Measurements from ENCODE around the gene RASGRP4.
"Not testable (repeated sequence)": the region's sequence is repeated elsewhere in the genome, so short reads cannot be mapped to it uniquely, and the experiment has no call there.

Gene RASGRP4

DNA sequence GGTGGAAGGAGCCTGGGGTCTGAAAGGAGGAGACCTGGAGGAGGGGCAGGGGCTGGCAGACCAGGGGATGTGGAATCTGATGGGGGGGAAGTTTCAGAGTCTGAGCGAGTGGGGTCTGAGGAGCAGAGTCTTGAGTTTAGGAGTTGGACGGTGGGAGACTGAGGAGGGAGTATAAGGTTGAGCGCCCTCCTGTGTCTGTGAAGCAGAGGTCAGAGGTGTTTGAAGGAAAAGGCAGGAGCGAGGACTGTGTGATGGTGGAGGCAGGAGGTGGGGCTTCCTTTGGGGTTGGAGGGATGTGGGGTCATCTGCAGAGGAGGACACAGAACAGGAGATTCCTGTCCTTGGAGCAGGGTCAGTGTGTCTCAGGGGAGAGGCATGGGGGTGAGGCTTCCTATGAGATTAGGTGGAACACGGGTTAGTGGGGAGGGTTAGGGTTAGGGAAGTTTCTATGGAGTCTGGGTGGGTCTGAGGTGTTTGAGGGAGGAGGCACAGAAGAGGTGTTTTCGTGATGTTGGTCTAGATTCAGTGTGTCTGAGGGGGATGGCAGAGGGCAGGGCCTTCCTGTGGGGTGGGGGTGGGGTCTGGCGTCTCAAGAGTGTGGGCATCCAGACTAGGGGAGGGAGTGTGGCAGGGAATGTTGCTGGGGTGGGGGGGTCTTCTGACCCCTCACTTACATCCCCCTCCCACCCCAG, 15.8 kb upstream of the RASGRP4 start:
- H3K4me3 Mint-ChIP-seq, result no peak overlapping the region
- no peak for DNase-seq
- ATAC-seq (replicated peaks), result no peak
- no peaks in the 10 kb centered on the region for H3K36me3 Mint-ChIP-seq (ENCODE audit: insufficient read depth)
- no peaks in the 10 kb centered on the region for H3K9me3 Mint-ChIP-seq
- peaks cover 19 to 63% of the 10 kb centered on the region in 2 donors for H3K27me3 Mint-ChIP-seq
- H3K27ac Mint-ChIP-seq, result no peak overlapping the region
- H3K4me1 Mint-ChIP-seq (ENCODE audit: low read depth in 2 of 2), result no peaks in the 10 kb centered on the region

DNA sequence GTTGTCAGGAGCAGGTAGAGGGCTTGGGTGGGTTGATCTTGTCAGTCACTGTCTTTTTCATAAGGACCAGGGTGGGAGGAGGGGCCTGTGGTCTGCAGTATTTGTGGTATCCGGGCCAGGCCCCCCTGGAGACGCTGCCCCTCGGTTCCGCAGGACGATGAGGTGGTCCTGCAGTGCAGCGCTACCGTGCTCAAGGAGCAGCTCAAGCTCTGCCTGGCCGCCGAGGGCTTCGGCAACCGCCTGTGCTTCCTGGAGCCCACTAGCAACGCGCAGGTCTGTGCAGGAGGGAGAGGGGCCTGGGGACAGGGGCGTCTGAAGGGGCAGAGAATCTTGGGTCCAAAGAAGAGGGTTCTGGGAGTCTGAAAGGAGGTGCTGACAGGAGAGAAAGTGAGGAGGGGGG, 14.6 kb upstream of the RASGRP4 start:
- Mint-ChIP-seq H3K4me3 (no peak overlapping the region), H3K36me3 (ENCODE audit: insufficient read depth) (no peaks in the 10 kb centered on the region), H3K27me3 (peaks cover 19 to 68% of the 10 kb centered on the region in 2 donors), H3K9me3 (no peaks in the 10 kb centered on the region), H3K27ac (no peak overlapping the region), H3K4me1 (ENCODE audit: low read depth in 2 of 2) (no peaks in the 10 kb centered on the region)
- ATAC-seq (replicated peaks), result no peak
- no peak for DNase-seq

DNA sequence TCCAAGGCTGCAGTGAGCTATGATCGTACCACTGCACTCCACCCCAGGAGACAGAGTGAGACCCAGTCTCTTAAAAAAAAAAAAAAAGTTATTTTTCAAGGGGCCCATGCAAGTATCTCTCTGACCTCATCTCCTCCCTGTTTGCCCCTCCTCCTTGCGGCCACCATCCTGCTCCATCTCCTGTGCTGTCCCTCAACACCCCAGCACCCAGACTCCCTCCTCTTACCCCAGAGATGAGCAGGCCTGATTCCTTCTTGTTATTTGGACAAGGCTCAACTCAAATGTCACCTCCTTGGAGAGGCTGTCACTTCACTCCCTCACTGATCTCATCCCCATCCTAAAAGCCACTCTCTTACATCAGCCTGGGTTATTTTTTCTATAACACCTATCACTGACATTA, 11.9 kb upstream of the RASGRP4 start:
- Mint-ChIP-seq H3K36me3 (ENCODE audit: insufficient read depth) (no peaks in the 10 kb centered on the region), H3K4me1 (ENCODE audit: low read depth in 2 of 2) (peaks cover 7 to 9% of the 10 kb centered on the region in 2 donors), H3K9me3 (no peaks in the 10 kb centered on the region), H3K27me3 (peaks cover 26 to 64% of the 10 kb centered on the region in 2 donors), H3K27ac (no peak overlapping the region), H3K4me3 (no peak overlapping the region)
- DNase-seq (no peak), ATAC-seq (replicated peaks) (no peak)

DNA sequence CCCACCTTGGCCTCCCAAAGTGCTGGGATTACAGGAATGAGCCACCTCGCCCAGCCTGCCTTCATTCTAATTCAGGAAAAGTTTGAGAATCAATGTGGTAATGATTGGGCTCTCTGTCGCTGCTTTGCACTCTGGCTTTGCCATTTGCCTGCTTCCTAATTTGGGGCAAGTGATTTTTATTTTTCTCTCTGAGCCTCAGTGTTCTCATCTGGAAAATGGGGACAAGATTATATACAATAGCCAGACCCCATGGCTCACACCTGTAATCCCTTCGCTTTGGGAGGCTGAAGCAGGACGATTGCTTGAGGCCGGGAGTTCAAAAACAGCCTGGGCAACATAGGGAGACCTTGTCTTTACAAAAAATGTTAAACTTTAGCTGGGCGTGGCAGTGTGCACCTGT, 11.3 kb upstream of the RASGRP4 start:
- ATAC-seq (replicated peaks), result no peak
- Mint-ChIP-seq H3K4me3 (no peak overlapping the region), H3K4me1 (ENCODE audit: low read depth in 2 of 2) (peaks cover 7 to 9% of the 10 kb centered on the region in 2 donors), H3K36me3 (ENCODE audit: insufficient read depth) (no peaks in the 10 kb centered on the region), H3K27ac (no peak overlapping the region), H3K27me3 (peaks cover 26 to 58% of the 10 kb centered on the region in 2 donors), H3K9me3 (no peaks in the 10 kb centered on the region)
- DNase-seq, result no peak

DNA sequence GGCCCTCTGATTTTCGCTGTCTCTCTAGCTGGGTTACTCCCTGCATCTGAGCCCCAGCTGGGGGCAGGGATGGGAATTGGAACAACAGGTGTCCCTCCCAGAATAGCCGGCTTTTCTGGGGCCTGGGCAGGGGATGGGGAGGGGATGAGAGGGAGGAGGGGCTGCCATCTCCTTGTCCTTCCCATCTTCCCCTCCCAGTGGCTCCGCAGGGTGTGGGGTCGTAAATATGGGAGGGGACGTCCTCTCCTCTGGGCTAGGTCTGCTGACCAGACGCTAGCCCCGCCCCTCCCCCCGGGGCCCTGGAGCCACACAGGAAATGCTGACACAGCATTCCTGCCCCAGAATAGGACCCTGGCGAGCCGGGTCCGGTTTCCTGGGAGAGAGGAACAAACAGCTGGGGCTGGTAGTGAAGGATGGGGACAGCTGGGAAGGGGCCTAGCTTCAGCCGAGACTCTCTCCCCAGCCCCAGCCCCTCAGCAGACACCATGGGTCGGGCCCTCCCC, 8.6 kb upstream of the RASGRP4 start:
- H3K27me3 Mint-ChIP-seq, result peaks cover 21 to 49% of the 10 kb centered on the region in 2 donors
- DNase-seq (no peak), ATAC-seq (replicated peaks) (no peak)
- peak overlapping the region in 1 of 2 donors; percentile 28 for H3K4me3 Mint-ChIP-seq
- no peaks in the 10 kb centered on the region for H3K36me3 Mint-ChIP-seq (ENCODE audit: insufficient read depth)
- H3K9me3 Mint-ChIP-seq, result no peaks in the 10 kb centered on the region
- H3K4me1 Mint-ChIP-seq (ENCODE audit: low read depth in 2 of 2), result peaks cover 8 to 9% of the 10 kb centered on the region in 2 donors
- H3K27ac Mint-ChIP-seq, result peak overlapping the region in 1 of 2 donors; percentile 75

DNA sequence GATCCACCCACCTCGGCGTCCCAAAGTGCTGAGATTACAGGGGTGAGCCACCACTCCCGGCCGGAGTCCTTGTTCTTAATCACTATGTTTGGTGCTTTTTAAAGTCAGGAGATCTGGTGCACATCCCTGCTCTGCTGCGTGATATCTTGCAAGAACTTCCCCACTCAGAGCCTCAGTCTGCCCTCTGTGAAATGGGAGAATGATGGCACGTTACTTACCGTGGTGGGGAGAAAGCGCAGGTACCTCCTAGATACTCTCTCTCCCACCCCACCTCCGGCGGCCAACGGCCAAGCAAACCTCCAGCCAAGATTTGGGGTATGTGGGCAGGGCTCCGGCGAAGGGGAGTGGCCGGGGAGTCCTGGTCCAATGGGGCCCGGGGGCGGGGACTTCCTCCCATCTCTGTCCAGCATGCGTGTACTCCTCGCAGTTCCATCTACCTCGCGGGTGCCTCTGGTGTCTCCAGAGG, 7.3 kb upstream of the RASGRP4 start, which contains the start of gene RYR1:
TSS of gene RYR1 (plus strand) at position 424 of the 466 bp plus-strand sequence. CDS start 139 bp downstream, outside the sequence.
- Mint-ChIP-seq H3K27me3 (peaks cover 21 to 57% of the 10 kb centered on the region in 2 donors), H3K4me3 (peak within 1 kb of the TSS; percentile 46 to 64), H3K9me3 (no peaks in the 10 kb centered on the region), H3K27ac (peak within 1 kb of the TSS in 1 of 2 donors; percentile 75), H3K4me1 (ENCODE audit: low read depth in 2 of 2) (peaks cover 9 to 12% of the 10 kb centered on the region in 2 donors), H3K36me3 (ENCODE audit: insufficient read depth) (peaks cover 3% of the 10 kb centered on the region)
- ATAC-seq (replicated peaks), result peak; percentile 69
- no peak for DNase-seq

DNA sequence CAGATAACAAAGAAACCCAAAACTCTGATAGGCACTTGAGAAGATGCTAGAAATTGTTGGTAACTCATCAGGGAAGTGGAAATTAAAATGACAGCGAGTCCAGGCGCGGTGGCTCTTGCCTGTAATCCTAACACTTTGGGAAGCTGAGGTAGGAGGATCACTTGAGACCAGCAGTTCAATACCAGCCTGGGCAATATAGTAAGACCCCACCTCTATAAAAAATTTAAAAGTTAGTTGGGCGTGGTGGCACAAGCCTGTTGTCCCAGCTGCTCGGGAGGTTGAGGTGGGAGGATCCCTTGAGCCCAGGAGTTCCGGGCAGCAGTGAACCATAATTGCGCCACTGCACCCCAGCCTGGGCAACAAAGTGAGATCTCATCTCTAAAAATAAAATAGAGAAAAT, 4.9 kb upstream of the RASGRP4 start:
- DNase-seq, result no peak
- H3K27ac Mint-ChIP-seq, result no peak overlapping the region
- H3K27me3 Mint-ChIP-seq, result peaks cover 23 to 36% of the 10 kb centered on the region in 2 donors
- no peaks in the 10 kb centered on the region for H3K9me3 Mint-ChIP-seq
- H3K36me3 Mint-ChIP-seq (ENCODE audit: insufficient read depth), result peaks cover 3% of the 10 kb centered on the region
- ATAC-seq (replicated peaks), result no peak
- peaks cover 12 to 16% of the 10 kb centered on the region in 2 donors for H3K4me1 Mint-ChIP-seq (ENCODE audit: low read depth in 2 of 2)
- H3K4me3 Mint-ChIP-seq, result no peak overlapping the region

DNA sequence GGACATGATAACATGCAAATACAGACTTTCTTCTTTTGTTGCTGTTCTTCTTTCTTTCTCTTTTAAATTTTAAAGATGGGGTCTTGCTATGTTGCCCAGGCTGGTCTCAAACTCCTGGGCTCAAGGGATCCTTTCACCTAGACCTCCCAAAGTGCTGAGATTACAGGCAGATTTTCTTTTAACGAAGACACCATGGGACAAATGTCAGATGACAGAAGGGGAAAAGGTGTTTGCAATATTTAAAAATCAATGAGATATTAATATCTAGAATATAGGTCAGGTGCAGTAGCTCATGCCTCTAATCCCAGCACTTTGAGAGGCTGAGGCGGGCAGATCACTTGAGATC, 3.8 kb upstream of the RASGRP4 start:
- no peak overlapping the region for H3K27ac Mint-ChIP-seq
- H3K36me3 Mint-ChIP-seq (ENCODE audit: insufficient read depth), result peaks cover 3% of the 10 kb centered on the region
- peaks cover 12 to 16% of the 10 kb centered on the region in 2 donors for H3K4me1 Mint-ChIP-seq (ENCODE audit: low read depth in 2 of 2)
- DNase-seq, result no peak
- peaks cover 17 to 31% of the 10 kb centered on the region in 2 donors for H3K27me3 Mint-ChIP-seq
- H3K4me3 Mint-ChIP-seq, result no peak overlapping the region
- ATAC-seq (replicated peaks), result no peak
- no peaks in the 10 kb centered on the region for H3K9me3 Mint-ChIP-seq

DNA sequence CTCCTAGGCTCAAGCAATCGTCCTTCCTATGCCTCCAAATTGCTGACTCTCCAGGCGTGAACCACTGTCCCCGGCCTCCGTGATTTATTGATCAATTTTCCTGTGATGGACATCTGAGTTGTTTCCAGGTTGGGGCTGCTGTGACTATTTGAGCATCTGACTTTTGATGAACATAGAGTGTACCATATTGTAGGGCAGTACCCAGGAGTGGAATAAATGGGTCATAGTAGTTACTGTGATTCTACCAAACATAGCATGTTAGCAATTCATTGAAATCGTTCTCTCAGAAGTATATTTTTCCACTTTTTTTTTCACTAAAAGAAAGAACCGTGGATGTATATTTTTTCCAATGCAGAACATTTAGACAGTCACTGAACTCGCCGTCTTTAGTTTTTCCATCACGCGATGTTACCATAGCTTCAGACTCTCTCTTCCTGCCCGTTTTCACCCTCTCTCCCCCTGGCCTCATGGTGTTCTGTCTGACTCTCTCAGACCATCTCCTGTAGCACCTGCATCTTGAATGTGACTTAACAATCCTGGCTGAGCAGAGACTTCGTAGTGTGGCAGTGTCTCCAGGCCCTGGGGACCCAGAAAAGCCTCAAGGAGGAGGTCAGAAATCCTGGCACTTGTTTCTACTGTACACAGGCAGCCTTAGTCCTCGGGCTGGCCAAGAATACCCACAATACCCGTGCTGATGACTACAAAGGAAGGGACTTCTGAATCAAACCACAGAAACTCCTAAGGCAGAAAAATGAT, 3.2 kb upstream of the RASGRP4 start:
- ATAC-seq (replicated peaks), result no peak
- DNase-seq, result no peak

DNA sequence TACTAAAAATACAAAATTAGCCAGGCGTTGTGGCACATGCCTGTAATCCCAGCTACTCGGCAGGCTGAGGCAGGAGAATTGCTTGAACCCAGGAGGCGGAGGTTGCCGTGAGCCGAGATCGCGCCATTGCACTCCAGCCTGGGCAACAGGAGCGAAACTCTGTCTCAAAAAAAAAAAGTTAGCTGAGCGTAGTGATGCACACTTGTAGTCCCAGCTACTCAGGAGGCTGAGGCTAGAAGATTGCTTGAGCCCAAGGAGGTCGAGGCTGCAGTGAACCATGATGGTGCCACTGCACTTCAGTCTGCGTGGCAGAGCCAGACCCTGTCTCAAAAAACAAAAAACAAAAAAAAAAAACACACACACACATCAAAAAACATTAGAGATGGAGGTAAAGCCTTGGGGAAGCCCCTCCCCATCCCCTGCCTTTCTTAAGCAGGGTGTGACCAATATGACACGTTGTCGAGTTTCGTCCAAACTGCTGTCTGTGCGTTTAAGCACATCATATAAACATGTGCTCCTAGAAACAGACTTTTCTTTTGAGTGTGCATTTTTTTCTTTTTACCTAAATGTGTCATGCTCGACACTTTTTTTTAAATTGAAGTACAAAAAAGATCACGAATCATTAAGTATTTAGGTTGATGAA, 1.1 kb upstream of the RASGRP4 start:
- DNase-seq; H3K4me1 Mint-ChIP-seq (ENCODE audit: low read depth in 2 of 2); H3K9me3 Mint-ChIP-seq; H3K27ac Mint-ChIP-seq; H3K36me3 Mint-ChIP-seq (ENCODE audit: insufficient read depth): not testable (repeated sequence)
- ATAC-seq (replicated peaks), result peak; percentile 54
- Mint-ChIP-seq H3K4me3 (peak overlapping the region in 1 of 2 donors; percentile 48), H3K27me3 (peaks cover 11 to 13% of the 10 kb centered on the region in 2 donors)

More for the DNA sequence above, 3.2 kb upstream of the RASGRP4 start:
- Mint-ChIP-seq H3K9me3 (no peaks in the 10 kb centered on the region), H3K4me3 (no peak overlapping the region), H3K27ac (no peak overlapping the region), H3K36me3 (ENCODE audit: insufficient read depth) (peaks cover 3% of the 10 kb centered on the region), H3K4me1 (ENCODE audit: low read depth in 2 of 2) (peaks cover 9 to 13% of the 10 kb centered on the region in 2 donors), H3K27me3 (peaks cover 17 to 26% of the 10 kb centered on the region in 2 donors)

DNA sequence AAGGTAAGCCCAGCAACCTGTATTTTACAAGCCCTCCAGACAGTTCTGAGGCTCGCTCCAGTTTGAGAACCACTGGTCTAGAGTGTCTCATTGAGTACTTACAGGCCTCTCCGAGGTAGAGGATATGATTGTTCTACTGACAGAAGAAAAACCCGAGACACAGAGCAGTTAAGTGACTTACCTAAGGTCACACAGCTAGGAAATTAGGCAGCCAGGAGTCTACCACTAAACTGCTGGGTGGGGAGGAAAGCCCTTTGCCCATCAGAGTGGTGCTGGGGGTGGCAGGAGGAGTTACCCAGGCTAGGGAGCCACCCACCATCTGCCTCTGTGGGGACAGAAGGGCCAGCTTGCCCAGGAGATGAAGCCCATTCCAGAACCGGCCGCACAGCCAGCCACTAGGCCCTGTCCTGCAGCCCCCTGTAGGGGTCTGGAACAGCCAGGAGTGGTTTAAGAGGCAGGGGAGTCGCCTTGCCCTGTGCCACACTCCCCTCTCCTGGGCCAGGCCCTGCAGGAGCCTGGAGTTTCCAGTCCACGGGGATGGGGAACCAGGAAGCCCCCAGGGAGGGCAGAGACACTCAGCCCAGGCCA, 703 bp downstream of the RASGRP4 start:
- peaks cover 4 to 8% of the 10 kb centered on the region in 2 donors for H3K4me1 Mint-ChIP-seq (ENCODE audit: low read depth in 2 of 2)
- H3K27ac Mint-ChIP-seq, result peak overlapping the region in 1 of 2 donors; percentile 63
- ATAC-seq (replicated peaks) (no peak), DNase-seq (no peak)
- H3K9me3 Mint-ChIP-seq, result no peaks in the 10 kb centered on the region
- H3K36me3 Mint-ChIP-seq (ENCODE audit: insufficient read depth), result peaks cover 3% of the 10 kb centered on the region
- peaks cover 7 to 17% of the 10 kb centered on the region in 2 donors for H3K27me3 Mint-ChIP-seq
- H3K4me3 Mint-ChIP-seq, result peak overlapping the region in 1 of 2 donors; percentile 50

DNA sequence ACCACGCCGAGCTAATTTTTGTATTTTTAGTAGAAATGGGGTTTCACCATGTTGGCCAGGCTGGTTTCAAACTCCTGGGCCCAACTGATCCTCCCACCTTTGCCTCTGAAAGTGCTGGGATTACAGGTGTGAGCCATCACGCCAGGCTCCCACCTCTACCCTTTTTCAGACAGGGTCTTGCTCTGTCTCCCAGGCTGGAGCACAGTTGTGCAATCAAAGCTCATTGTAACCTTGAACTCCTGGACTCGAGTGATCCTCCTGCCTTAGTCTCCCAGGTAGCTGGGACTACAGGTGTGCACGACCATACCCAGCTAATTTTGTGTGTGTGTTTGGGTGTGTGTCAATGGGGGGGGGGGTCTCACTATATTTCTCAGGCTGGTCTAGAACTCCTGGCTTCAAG, 1.7 kb downstream of the RASGRP4 start:
- H3K9me3 Mint-ChIP-seq, result no peaks in the 10 kb centered on the region
- peaks cover 4% of the 10 kb centered on the region in 2 donors for H3K4me1 Mint-ChIP-seq (ENCODE audit: low read depth in 2 of 2)
- no peak overlapping the region for H3K4me3 Mint-ChIP-seq
- no peak for ATAC-seq (replicated peaks)
- peaks cover 13 to 18% of the 10 kb centered on the region in 2 donors for H3K27me3 Mint-ChIP-seq
- H3K36me3 Mint-ChIP-seq (ENCODE audit: insufficient read depth), result peaks cover 3% of the 10 kb centered on the region
- no peak for DNase-seq
- H3K27ac Mint-ChIP-seq, result no peak overlapping the region

DNA sequence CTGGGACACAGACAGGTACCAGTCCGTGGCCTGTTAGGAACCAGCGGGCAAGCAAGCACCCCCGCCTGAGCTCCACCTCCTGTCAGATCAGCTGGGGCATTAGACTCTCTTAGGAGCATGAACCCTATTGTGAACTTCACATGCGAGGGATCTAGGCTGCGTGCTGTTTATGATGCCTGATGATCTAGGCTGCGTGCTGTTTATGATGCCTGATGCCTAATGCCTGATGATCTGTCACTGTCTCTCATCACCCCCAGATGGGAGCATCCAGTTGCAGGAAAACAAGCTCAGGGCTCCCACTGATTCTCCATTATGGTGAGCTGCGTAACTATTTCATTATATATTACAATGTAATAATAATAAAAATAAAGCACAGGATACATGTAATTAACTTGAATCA, 3.6 kb downstream of the RASGRP4 start:
- no peaks in the 10 kb centered on the region for H3K36me3 Mint-ChIP-seq (ENCODE audit: insufficient read depth)
- ATAC-seq (replicated peaks), result no peak
- no peak overlapping the region for H3K4me3 Mint-ChIP-seq
- no peak overlapping the region for H3K27ac Mint-ChIP-seq
- peaks cover 7 to 11% of the 10 kb centered on the region in 2 donors for H3K27me3 Mint-ChIP-seq
- DNase-seq, result no peak
- H3K4me1 Mint-ChIP-seq (ENCODE audit: low read depth in 2 of 2), result peaks cover 11% of the 10 kb centered on the region in 2 donors
- H3K9me3 Mint-ChIP-seq, result no peaks in the 10 kb centered on the region
